ENCODE data around the gene PAPPA2.

DNA sequence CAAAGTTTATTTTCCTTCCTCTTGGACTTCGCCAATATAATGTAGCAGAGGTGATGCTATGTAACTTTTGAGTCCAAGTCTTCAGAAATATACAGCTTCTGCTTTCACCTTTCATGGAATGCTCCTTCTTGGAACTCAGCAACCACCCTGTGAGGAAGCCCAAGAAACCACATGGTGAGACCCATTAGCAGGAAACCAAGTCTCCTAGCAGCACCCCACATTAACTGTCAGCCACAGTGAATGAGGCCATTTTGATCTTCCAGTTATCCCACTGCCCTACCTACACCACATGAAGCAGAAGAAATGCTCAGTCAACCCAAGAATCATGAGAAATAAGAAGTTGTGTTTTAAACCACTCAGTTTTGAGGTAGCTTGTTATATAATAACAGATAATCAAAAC is 58.2 kb downstream of the PAPPA2 start:
- TF ChIP-seq, protein P1, sequence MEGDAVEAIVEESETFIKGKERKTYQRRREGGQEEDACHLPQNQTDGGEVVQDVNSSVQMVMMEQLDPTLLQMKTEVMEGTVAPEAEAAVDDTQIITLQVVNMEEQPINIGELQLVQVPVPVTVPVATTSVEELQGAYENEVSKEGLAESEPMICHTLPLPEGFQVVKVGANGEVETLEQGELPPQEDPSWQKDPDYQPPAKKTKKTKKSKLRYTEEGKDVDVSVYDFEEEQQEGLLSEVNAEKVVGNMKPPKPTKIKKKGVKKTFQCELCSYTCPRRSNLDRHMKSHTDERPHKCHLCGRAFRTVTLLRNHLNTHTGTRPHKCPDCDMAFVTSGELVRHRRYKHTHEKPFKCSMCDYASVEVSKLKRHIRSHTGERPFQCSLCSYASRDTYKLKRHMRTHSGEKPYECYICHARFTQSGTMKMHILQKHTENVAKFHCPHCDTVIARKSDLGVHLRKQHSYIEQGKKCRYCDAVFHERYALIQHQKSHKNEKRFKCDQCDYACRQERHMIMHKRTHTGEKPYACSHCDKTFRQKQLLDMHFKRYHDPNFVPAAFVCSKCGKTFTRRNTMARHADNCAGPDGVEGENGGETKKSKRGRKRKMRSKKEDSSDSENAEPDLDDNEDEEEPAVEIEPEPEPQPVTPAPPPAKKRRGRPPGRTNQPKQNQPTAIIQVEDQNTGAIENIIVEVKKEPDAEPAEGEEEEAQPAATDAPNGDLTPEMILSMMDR (IDR thresholded peaks at IDR 0.05; ENCODE audit: insufficient read depth, low read length, poor library complexity, severe bottlenecking), result no peak
- TF ChIP-seq EZH2phosphoT487 (conservative IDR thresholded peaks at IDR 0.05; ENCODE audit: low read length), result no peak
